Measurements from ENCODE around the gene APC. TPM values are rescaled to one million over a fixed set of nuclear protein-coding genes. Genes with fewer than 3 reads are reported as not detected.

The APC gene
- total and polyA plus RNA-seq, 10 of the 15 experiments (the other 5 are each of a cell fraction or from before 2014, with no cell fraction given): 3.2 to 23.3 (median 13.8) TPM

DNA sequence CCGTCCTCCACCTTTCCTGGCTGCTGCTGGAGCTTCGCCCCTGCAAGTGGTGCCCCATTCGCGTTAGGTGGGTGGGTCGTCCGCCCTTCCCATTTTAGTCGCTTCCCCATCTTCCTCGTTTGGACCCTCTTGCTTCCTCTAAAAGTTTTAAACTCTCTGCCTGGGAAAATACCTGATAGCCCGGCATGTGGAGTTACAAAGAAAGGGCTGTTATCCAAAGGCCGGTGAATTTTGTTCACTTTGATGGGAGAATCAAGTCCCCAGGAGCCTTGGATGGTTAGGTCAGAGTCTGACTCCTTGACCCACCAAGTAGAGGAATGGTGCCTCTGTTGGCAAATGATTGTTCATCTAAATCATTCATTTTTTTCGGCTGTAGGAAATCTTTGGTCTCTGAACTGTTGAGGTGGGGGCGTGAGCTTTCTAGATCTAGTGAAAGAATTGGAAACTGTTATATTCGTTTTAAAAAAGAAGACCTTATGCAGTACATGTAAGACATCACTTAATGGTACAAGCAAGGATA is 29.5 kb upstream of the APC start:
- H3K27me3 ChIP-seq (replicated peaks in 1 of 2; ENCODE audit: control insufficient read depth in 2 of 2, insufficient read depth in 2 of 2, low read length in 1 of 2): no peaks in the 10 kb centered on the region
- H3K4me3 ChIP-seq: peak overlapping the region; percentile 85
- ChIA-PET CTCF (interaction anchor here (0.9 to 4.1 kb wide), 15 partner anchors 10 to 288 kb away, joined by 3 to 32 read pairs (median 5); no protein-coding TSS in a partner anchor), POLR2A (interaction anchor here (0.9 to 3.4 kb wide), 10 partner anchors 9 to 31 kb away, joined by 3 to 10 read pairs (median 4); no protein-coding TSS in a partner anchor), SMC1A (ENCODE audit: uncharacterized antibody, unreplicated experiment) (interaction anchor here (0.6 to 4.7 kb wide), 13 partner anchors 9 to 217 kb away, joined by 3 to 29 read pairs (median 7); partner anchors contain the start of gene APC), RAD21 (ENCODE audit: unreplicated experiment) (interaction anchor here (1.0 to 2.5 kb wide), 10 partner anchors 11 to 215 kb away, joined by 3 to 8 read pairs (median 6); partner anchors contain the start of gene APC)
- no peaks in the 10 kb centered on the region for H4K20me1 ChIP-seq (ENCODE audit: control insufficient read depth, insufficient read depth)
- peak overlapping the region; percentile 91 for H2AFZ ChIP-seq (ENCODE audit: control insufficient read depth, low read depth, low read length)
- ATAC-seq: peak; percentile 3; the same call in 2 of the 3 replicates
- DNase-seq (ENCODE audit: low read depth, low spot score): no peak
- BruUV-seq (replicated peaks): no TSS peak
- H3K79me2 ChIP-seq (ENCODE audit: control insufficient read depth, insufficient read depth, low read length): peaks cover 21% of the 10 kb centered on the region
- TF ChIP-seq CBX3 (IDR thresholded peaks at IDR 0.05; ENCODE audit: borderline replicate concordance, low read depth) (no peak), EGR1 (IDR thresholded peaks at IDR 0.05; ENCODE audit: borderline replicate concordance in 1 of 2, low read depth in 2 of 2, low read length in 2 of 2) (0 out of 3 replicates have a peak, but pooled peaks of 1 of the 2 experiments have one; percentile 31)
- H3K36me3 ChIP-seq (ENCODE audit: control insufficient read depth in 2 of 2, insufficient read depth in 2 of 2, low read length in 1 of 2): no peaks in the 10 kb centered on the region; a peak in 1 of 4 replicates
- in situ Hi-C loops (cut with MboI) (no loop called here), intact Hi-C loops (cut with micrococcal nuclease; ENCODE audit: unreplicated experiment) (loop anchor here (5.0 kb wide), 2 partner anchors 49 to 269 kb away; partner anchors contain the start of gene DCP2)
- no peaks in the 10 kb centered on the region; the same call in 2 of the 3 replicates for H3K9me3 ChIP-seq (replicated peaks; ENCODE audit: control insufficient read depth, insufficient read depth, low read length)
- peak overlapping the region; percentile 91 for H3K4me2 ChIP-seq (ENCODE audit: control insufficient read depth, insufficient read depth)
- H3K9ac ChIP-seq (ENCODE audit: control insufficient read depth, insufficient read depth, low read length): peak overlapping the region; percentile 81
- peaks cover 3% of the 10 kb centered on the region; the same call in 1 of the 2 replicates for H3K4me1 ChIP-seq (ENCODE audit: control insufficient read depth, insufficient read depth, low read length)
- H3K27ac ChIP-seq (ENCODE audit: control insufficient read depth, insufficient read depth): peak overlapping the region; percentile 79
- WGBS (ENCODE audit: insufficient coverage, insufficient replicate concordance, low lambda C conversion rate, missing lambda C conversion rate): under 1% methylated on average over 13 of the region's 13 CpGs
- no peak for FAIRE-seq

DNA sequence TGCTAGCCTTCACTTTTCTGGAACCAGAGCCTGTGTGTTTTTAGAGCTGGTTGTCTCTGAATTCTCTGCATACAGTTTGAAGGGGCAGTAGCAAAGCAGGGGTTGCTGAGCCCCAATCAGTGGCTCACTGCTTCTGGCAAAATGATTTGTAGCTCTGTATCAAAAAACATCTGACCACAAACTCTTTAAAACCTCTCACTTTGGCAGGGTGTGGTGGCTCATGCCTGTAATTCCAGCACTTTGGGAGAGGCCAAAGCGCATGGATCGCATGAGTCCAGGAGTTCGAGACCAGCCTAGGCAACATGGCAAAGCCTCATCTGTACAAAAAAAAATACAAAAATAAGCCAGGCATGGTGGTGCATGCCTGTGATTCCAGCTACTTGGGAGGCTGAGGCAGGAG is 28.3 kb upstream of the APC start:
- Histone ChIP-seq H3K9me3 (replicated peaks; ENCODE audit: control insufficient read depth, insufficient read depth, low read length) (no peaks in the 10 kb centered on the region; the same call in 2 of the 3 replicates), H3K4me1 (ENCODE audit: control insufficient read depth, insufficient read depth, low read length) (peaks cover 3% of the 10 kb centered on the region; the same call in 1 of the 2 replicates), H3K36me3 (ENCODE audit: control insufficient read depth in 2 of 2, insufficient read depth in 2 of 2, low read length in 1 of 2) (no peaks in the 10 kb centered on the region; a peak in 1 of 4 replicates), H3K27ac (ENCODE audit: control insufficient read depth, insufficient read depth) (no peak overlapping the region), H3K27me3 (replicated peaks in 1 of 2; ENCODE audit: control insufficient read depth in 2 of 2, insufficient read depth in 2 of 2, low read length in 1 of 2) (no peaks in the 10 kb centered on the region), H3K4me3 (peak overlapping the region; percentile 41; the same call in 1 of the 2 replicates), H3K9ac (ENCODE audit: control insufficient read depth, insufficient read depth, low read length) (no peak overlapping the region), H2AFZ (ENCODE audit: control insufficient read depth, low read depth, low read length) (no peak overlapping the region), H3K4me2 (ENCODE audit: control insufficient read depth, insufficient read depth) (peak overlapping the region; percentile 91), H4K20me1 (ENCODE audit: control insufficient read depth, insufficient read depth) (no peaks in the 10 kb centered on the region), H3K79me2 (ENCODE audit: control insufficient read depth, insufficient read depth, low read length) (peaks cover 21% of the 10 kb centered on the region)
- TF ChIP-seq FOXK2 (IDR thresholded peaks at IDR 0.05): no peak
- no peak for TF ChIP-seq NFYB (IDR thresholded peaks at IDR 0.05; ENCODE audit: insufficient read depth, low read depth, low read length)
- TF ChIP-seq CREM (IDR thresholded peaks at IDR 0.05; ENCODE audit: low read depth): no peak
- TF ChIP-seq E2F4 (IDR thresholded peaks at IDR 0.05; ENCODE audit: low read depth, low read length): no peak
- TF ChIP-seq, protein P1, sequence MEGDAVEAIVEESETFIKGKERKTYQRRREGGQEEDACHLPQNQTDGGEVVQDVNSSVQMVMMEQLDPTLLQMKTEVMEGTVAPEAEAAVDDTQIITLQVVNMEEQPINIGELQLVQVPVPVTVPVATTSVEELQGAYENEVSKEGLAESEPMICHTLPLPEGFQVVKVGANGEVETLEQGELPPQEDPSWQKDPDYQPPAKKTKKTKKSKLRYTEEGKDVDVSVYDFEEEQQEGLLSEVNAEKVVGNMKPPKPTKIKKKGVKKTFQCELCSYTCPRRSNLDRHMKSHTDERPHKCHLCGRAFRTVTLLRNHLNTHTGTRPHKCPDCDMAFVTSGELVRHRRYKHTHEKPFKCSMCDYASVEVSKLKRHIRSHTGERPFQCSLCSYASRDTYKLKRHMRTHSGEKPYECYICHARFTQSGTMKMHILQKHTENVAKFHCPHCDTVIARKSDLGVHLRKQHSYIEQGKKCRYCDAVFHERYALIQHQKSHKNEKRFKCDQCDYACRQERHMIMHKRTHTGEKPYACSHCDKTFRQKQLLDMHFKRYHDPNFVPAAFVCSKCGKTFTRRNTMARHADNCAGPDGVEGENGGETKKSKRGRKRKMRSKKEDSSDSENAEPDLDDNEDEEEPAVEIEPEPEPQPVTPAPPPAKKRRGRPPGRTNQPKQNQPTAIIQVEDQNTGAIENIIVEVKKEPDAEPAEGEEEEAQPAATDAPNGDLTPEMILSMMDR (IDR thresholded peaks at IDR 0.05 in 2 of 3, conservative IDR thresholded peaks at IDR 0.05 in 1 of 3; ENCODE audit: control insufficient read depth in 2 of 3, extremely low read depth in 1 of 3, insufficient read depth in 1 of 3, low read depth in 3 of 3, low read length in 3 of 3): no peak
- ChIA-PET CTCF (interaction anchor here (0.8 to 4.1 kb wide), 17 partner anchors 9 to 801 kb away, joined by 3 to 32 read pairs (median 5); no protein-coding TSS in a partner anchor), SMC1A (ENCODE audit: uncharacterized antibody, unreplicated experiment) (interaction anchor here (1.1 to 4.7 kb wide), 20 partner anchors 9 to 215 kb away, joined by 3 to 29 read pairs (median 6); partner anchors contain the start of gene APC), RAD21 (ENCODE audit: unreplicated experiment) (interaction anchor here (1.0 to 2.9 kb wide), 12 partner anchors 9 to 214 kb away, joined by 3 to 13 read pairs (median 6); partner anchors contain the start of gene APC), POLR2A (interaction anchor here (0.9 to 3.4 kb wide), 8 partner anchors 11 to 30 kb away, joined by 3 to 10 read pairs (median 6); no protein-coding TSS in a partner anchor)
- FAIRE-seq (no peak), ATAC-seq (no peak), DNase-seq (ENCODE audit: low read depth, low spot score) (no peak)
- in situ Hi-C loops (cut with MboI): no loop called here
- intact Hi-C loops (cut with micrococcal nuclease; ENCODE audit: unreplicated experiment): loop anchor here (5.0 kb wide), 2 partner anchors 48 to 268 kb away; partner anchors contain the start of gene DCP2
- 98% methylated on average over 3 of the region's 3 CpGs for WGBS (ENCODE audit: insufficient coverage, insufficient replicate concordance, low lambda C conversion rate, missing lambda C conversion rate)
- no TSS peak for BruUV-seq (replicated peaks)

Measured in GM12878 (cell line).